NCI-H345 treated with DMSO at 0.1 percent for 48 hours (cell line): ENCODE data around the gene DUSP18.
"Not testable (repeated sequence)": the region's sequence is repeated elsewhere in the genome, so short reads cannot be mapped to it uniquely, and the experiment has no call there.

Experiments used
- DNase-seq: peaks from one replicate; lab custom pipeline; 2025; ENCODE audit not compliant: unreplicated experiment; lab: John Stamatoyannopoulos, UW

The DUSP18 gene

GRCh38 chr22:30679895-30680690 lies 12.4 kb upstream of the DUSP18 start:
- not testable (repeated sequence) for DNase-seq

- not testable (repeated sequence) for DNase-seq
These were observed 8.9 kb upstream of the DUSP18 start for GRCh38 chr22:30676565-30676964.

GRCh38 chr22:30675436-30675835 lies 7.8 kb upstream of the DUSP18 start:
- no peak for DNase-seq

- no peak for DNase-seq
These were observed 6.8 kb upstream of the DUSP18 start for GRCh38 chr22:30674482-30674881.

GRCh38 chr22:30673136-30673535 lies 5.5 kb upstream of the DUSP18 start:
- DNase-seq = no peak

GRCh38 chr22:30671071-30671470 lies 3.4 kb upstream of the DUSP18 start:
- DNase-seq = no peak

GRCh38 chr22:30668386-30668710 lies 673 bp upstream of the DUSP18 start:
- DNase-seq = no peak

- no peak for DNase-seq
These were observed 575 bp downstream of the DUSP18 start for GRCh38 chr22:30667107-30667493.

GRCh38 chr22:30665786-30666185 lies 1.9 kb downstream of the DUSP18 start:
- no peak for DNase-seq

- no peak for DNase-seq
These were observed 2.4 kb downstream of the DUSP18 start for GRCh38 chr22:30665266-30665665.

GRCh38 chr22:30664798-30665197 lies 2.9 kb downstream of the DUSP18 start:
- no peak for DNase-seq

GRCh38 chr22:30662040-30662439 lies 5.6 kb downstream of the DUSP18 start:
- peak; percentile 80 for DNase-seq

- DNase-seq = no peak
These were observed 12.1 kb downstream of the DUSP18 start for GRCh38 chr22:30655532-30655931.

GRCh38 chr22:30654361-30654760 lies 13.3 kb downstream of the DUSP18 start:
- no peak for DNase-seq

- DNase-seq = no peak
These were observed 14.8 kb downstream of the DUSP18 start for GRCh38 chr22:30652852-30653251.

- no peak for DNase-seq
These were observed 17.1 kb downstream of the DUSP18 start for GRCh38 chr22:30650508-30651116.

GRCh38 chr22:30649430-30650007 lies 18.2 kb downstream of the DUSP18 start:
- DNase-seq = no peak

- no peak for DNase-seq
These were observed 18.9 kb downstream of the DUSP18 start for GRCh38 chr22:30648825-30649224.

- DNase-seq = no peak
These were observed 20.1 kb downstream of the DUSP18 start for GRCh38 chr22:30647536-30647935.

GRCh38 chr22:30646518-30647160 lies 21.0 kb downstream of the DUSP18 start:
- no peak for DNase-seq

- no peak for DNase-seq
These were observed 24.4 kb downstream of the DUSP18 start for GRCh38 chr22:30643055-30643875.
